Measurements from ENCODE around the gene DAAM1.

DNA sequence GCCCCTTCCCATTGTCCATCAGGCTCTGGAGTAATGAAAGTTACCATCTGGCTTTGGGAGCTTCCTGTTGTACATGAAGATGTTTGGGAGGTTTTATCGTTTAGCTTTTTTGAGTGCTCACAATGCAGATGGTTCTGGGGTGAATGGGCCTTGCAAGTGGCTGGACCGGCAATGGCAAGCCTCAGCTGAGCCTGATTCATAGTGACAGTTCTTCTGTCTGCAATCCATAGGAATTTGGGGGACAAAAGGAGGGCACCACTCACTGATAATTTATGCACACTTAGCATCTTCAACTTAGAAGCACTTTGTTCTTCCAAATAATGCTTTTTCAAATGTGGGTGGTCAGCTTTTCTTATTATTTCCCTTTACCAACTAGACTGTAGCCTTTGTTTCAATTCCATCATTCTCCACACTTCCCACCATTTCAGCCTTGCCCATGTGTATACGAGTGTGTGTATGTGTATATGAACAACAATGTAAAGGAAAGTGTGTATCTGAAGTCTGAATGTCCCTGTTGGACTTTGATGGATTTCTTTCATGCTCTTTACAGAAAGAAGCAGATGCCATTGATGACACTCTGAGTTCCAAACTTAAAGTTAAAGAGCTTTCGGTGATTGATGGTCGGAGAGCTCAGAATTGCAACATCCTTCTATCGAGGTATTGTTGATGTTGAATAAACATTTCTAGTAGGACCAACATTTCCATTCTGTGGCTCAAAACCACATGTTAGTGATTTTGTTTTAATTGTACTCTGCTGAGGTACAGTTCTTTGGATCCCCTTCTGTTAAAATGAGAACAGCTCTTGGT, 151.3 kb downstream of the DAAM1 start:
- TF ChIP-seq REST (IDR thresholded peaks at IDR 0.05; ENCODE audit: insufficient read depth in 1 of 2, low read depth in 2 of 2, low read length in 1 of 2) = no peak
- TF ChIP-seq, protein P1, sequence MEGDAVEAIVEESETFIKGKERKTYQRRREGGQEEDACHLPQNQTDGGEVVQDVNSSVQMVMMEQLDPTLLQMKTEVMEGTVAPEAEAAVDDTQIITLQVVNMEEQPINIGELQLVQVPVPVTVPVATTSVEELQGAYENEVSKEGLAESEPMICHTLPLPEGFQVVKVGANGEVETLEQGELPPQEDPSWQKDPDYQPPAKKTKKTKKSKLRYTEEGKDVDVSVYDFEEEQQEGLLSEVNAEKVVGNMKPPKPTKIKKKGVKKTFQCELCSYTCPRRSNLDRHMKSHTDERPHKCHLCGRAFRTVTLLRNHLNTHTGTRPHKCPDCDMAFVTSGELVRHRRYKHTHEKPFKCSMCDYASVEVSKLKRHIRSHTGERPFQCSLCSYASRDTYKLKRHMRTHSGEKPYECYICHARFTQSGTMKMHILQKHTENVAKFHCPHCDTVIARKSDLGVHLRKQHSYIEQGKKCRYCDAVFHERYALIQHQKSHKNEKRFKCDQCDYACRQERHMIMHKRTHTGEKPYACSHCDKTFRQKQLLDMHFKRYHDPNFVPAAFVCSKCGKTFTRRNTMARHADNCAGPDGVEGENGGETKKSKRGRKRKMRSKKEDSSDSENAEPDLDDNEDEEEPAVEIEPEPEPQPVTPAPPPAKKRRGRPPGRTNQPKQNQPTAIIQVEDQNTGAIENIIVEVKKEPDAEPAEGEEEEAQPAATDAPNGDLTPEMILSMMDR (IDR thresholded peaks at IDR 0.05) = no peak
- TF ChIP-seq POLR2AphosphoS5 (IDR thresholded peaks at IDR 0.05; ENCODE audit: low read depth, low read length) = no peak
- no peak for TF ChIP-seq TCF7L2 (IDR thresholded peaks at IDR 0.05; ENCODE audit: low read depth, low read length)
- TF ChIP-seq SIN3A (IDR thresholded peaks at IDR 0.05; ENCODE audit: borderline replicate concordance, insufficient read depth, low read depth, low read length) = no peak

All from Panc1 (cell line).